HCT116 (cell line): Measurements from ENCODE around the gene UBA52. TPM values are rescaled to one million over a fixed set of nuclear protein-coding genes. Genes with fewer than 3 reads are reported as not detected.

Experiments
- ATAC-seq: fragments of 200-7000 bp; cut with Tn5 transposase; 2 replicates; pipeline ENCODE4 v1.9.1; 2020; ENCODE audit warnings: mild to moderate bottlenecking, moderate library complexity
- BruUV-seq: library from RNA; stranded (reverse); fragments of 400-500 nt; replicated peaks from 2 replicates; lab custom pipeline; 2021; lab: Mats Ljungman, UMichigan
- CTCF ChIA-PET: fragments of 300-600 bp; sonication (Branson Sonifier 250); formaldehyde crosslinking; loops from one replicate; lab custom pipeline; 2021; ENCODE audit warnings: antibody characterized with exemption; lab: Charles Lee
- POLR2A ChIA-PET: fragments of 300-600, 350-600 bp; sonication (Branson Sonifier 250); formaldehyde crosslinking; loops from one replicate; lab custom pipeline; 2021; ENCODE audit warnings: antibody characterized with exemption; lab: Charles Lee
- RAD21 ChIA-PET, 2 experiments: fragments of 300-600 bp; sonication (Branson Sonifier 250); formaldehyde crosslinking; loops; one replicate each; lab custom pipeline; 2023; ENCODE audit warnings: low total read pairs in 2 of 2; ENCODE audit not compliant: uncharacterized antibody in 2 of 2, unreplicated experiment in 2 of 2, low non-redundant PET in 1 of 2; lab: Charles Lee
- DNase-seq: peaks from one replicate; pipeline ENCODE4 v3.0.0-alpha.2; 2010; ENCODE audit warnings: low read depth, low spot score
- H2AFZ ChIP-seq: fragments of 200-600 bp; shearing (Covaris generic), sonication (generic); 2 replicates; pipeline ENCODE4 v1.6.1; 2017; ENCODE audit warnings: low read depth, mixed run types, mixed read lengths, antibody characterized with exemption, low read length; ENCODE audit not compliant: poor library complexity, severe bottlenecking
- H3K27ac ChIP-seq: 2 replicates; pipeline ENCODE4 v1.5.1; 2012; ENCODE audit warnings: low read depth, low read length
- H3K27me3 ChIP-seq: fragments of 200-600 bp; sonication (generic); 2 replicates; pipeline ENCODE4 v1.6.1; 2016; ENCODE audit warnings: mixed run types, low read length, mixed read lengths; ENCODE audit not compliant: insufficient read depth
- H3K36me3 ChIP-seq, 2 experiments: fragments of 200-500 bp in 1 of 2; fragments of 200-600 bp in 1 of 2; sonication (Bioruptor generic) in 1 of 2; sonication (generic) in 1 of 2; 2 replicates each; pipeline versions ENCODE4 v1.5.1 to v1.6.1; 2014 to 2016; ENCODE audit warnings: low read length in 2 of 2, inconsistent platforms in 1 of 2, mixed read lengths in 1 of 2, mixed run types in 1 of 2; ENCODE audit not compliant: insufficient read depth in 2 of 2, control insufficient read depth in 1 of 2
- H3K4me1 ChIP-seq, 2 experiments: fragments of 200-600 bp in 1 of 2; sonication (generic) in 1 of 2; 2 replicates each; pipeline versions ENCODE4 v1.5.1 to v1.6.1; 2012 to 2017; ENCODE audit warnings: low read length in 2 of 2, inconsistent platforms in 1 of 2, mild to moderate bottlenecking in 1 of 2, mixed read lengths in 1 of 2, mixed run types in 1 of 2, moderate library complexity in 1 of 2; ENCODE audit not compliant: insufficient read depth in 2 of 2, control insufficient read depth in 1 of 2
- H3K4me2 ChIP-seq: fragments of 200-600 bp; sonication (generic); 2 replicates; pipeline ENCODE4 v1.6.1; 2017; ENCODE audit warnings: mixed run types, low read length, mixed read lengths
- H3K4me3 ChIP-seq, 2 experiments: fragments of 200-600 bp in 1 of 2; sonication (generic) in 1 of 2; replicated peaks in 1 of 2; 2 replicates each; pipeline ENCODE4 v1.5.1; 2011 to 2016; ENCODE audit warnings: low read length in 2 of 2, control low read depth in 1 of 2, low read depth in 1 of 2, mild to moderate bottlenecking in 1 of 2, mixed read lengths in 1 of 2, mixed run types in 1 of 2
- H3K79me2 ChIP-seq: fragments of 200-600 bp; sonication (generic); 2 replicates; pipeline ENCODE4 v1.6.1; 2017; ENCODE audit warnings: mild to moderate bottlenecking, mixed run types, low read length, moderate library complexity, mixed read lengths; ENCODE audit not compliant: insufficient read depth
- H3K9ac ChIP-seq: fragments of 200-600 bp; sonication (generic); 2 replicates; pipeline ENCODE4 v1.6.1; 2016; ENCODE audit warnings: low read length, mixed read lengths
- H3K9me2 ChIP-seq: fragments of 200-600 bp; sonication (generic), shearing (Covaris generic); 2 replicates; pipeline ENCODE4 v1.6.1; 2017; ENCODE audit warnings: mixed run types, mild to moderate bottlenecking, moderate library complexity; ENCODE audit not compliant: insufficient read depth
- H3K9me3 ChIP-seq, 2 experiments: fragments of 200-500 bp in 1 of 2; fragments of 200-600 bp in 1 of 2; sonication (Bioruptor generic) in 1 of 2; sonication (generic) in 1 of 2; 2 replicates each; pipeline ENCODE4 v1.6.1; 2014 to 2017; ENCODE audit warnings: low read length in 2 of 2, mixed read lengths in 2 of 2, inconsistent platforms in 1 of 2, low read depth in 1 of 2, mild to moderate bottlenecking in 1 of 2, mixed run types in 1 of 2, moderate library complexity in 1 of 2; ENCODE audit not compliant: control insufficient read depth in 1 of 2, insufficient read depth in 1 of 2
- H4K20me1 ChIP-seq: fragments of 200-600 bp; sonication (generic), shearing (Covaris generic); 2 replicates; pipeline ENCODE4 v1.6.1; 2017; ENCODE audit warnings: mixed run types, mild to moderate bottlenecking, moderate library complexity; ENCODE audit not compliant: insufficient read depth
- CBX3 ChIP-seq: IDR thresholded peaks from 2 replicates; pipeline ENCODE4 v1.6.1; 2012; ENCODE audit warnings: low read depth
- EGR1 ChIP-seq: IDR thresholded peaks from 2 replicates; pipeline ENCODE4 v1.6.1; 2012; ENCODE audit warnings: low read depth
- ELF1 ChIP-seq: IDR thresholded peaks from 2 replicates; pipeline ENCODE4 v1.6.1; 2012; ENCODE audit warnings: low read depth, borderline replicate concordance
- EZH2phosphoT487 ChIP-seq: fragments of 200-600 bp; IDR thresholded peaks from 2 replicates; pipeline ENCODE4 v1.6.1; 2018; ENCODE audit warnings: antibody characterized with exemption, borderline replicate concordance
- JUND ChIP-seq: IDR thresholded peaks from 2 replicates; pipeline ENCODE4 v1.6.1; 2012
- POLR2AphosphoS5 ChIP-seq: IDR thresholded peaks from 2 replicates; pipeline ENCODE4 v1.6.1; 2011; ENCODE audit warnings: mild to moderate bottlenecking, low read depth, low read length, moderate library complexity
- RAD21 ChIP-seq: IDR thresholded peaks from 2 replicates; pipeline ENCODE4 v1.6.1; 2012; ENCODE audit warnings: low read depth, mild to moderate bottlenecking
- SIN3A ChIP-seq: IDR thresholded peaks from 2 replicates; pipeline ENCODE4 v1.6.1; 2012; ENCODE audit warnings: low read depth
- SP1 ChIP-seq: IDR thresholded peaks from 2 replicates; pipeline ENCODE4 v1.6.1; 2012; ENCODE audit warnings: low read depth
- TCF7L2 ChIP-seq: IDR thresholded peaks from 2 replicates; pipeline ENCODE4 v1.7.0; 2011; ENCODE audit warnings: borderline replicate concordance, inconsistent platforms; ENCODE audit not compliant: insufficient read depth, insufficient read length; ENCODE audit errors: extremely low read depth
- ZFX ChIP-seq: fragments of 450-650 bp; IDR thresholded peaks from 2 replicates; pipeline ENCODE4 v1.6.1; 2017
- intact Hi-C: fragments of 100-400 bp; cut with micrococcal nuclease; formaldehyde crosslinking; loops from 2 replicates; pipeline ENCODE4 v1.10.0; 2022
- total RNA-seq: library from RNA; stranded (reverse); gene quantifications from one replicate; pipeline ENCODE4 v1.2.1, GENCODE V29; 2021; ENCODE audit not compliant: unreplicated experiment
- TF ChIP-seq, protein P1 (sequence below): IDR thresholded peaks from 2 replicates; pipeline ENCODE4 v1.6.1; 2012
- TF ChIP-seq, protein P2 (sequence below): IDR thresholded peaks from 2 replicates; pipeline ENCODE4 v1.6.1; 2012
- TF ChIP-seq, protein P3 (sequence below), 3 experiments: fragments of 200-600 bp in 1 of 3; sonication (generic) in 1 of 3; IDR thresholded peaks in 2 of 3; conservative IDR thresholded peaks in 1 of 3; 2 replicates each; pipeline ENCODE4 v1.5.1; 2012 to 2017; ENCODE audit warnings: low read depth in 2 of 3, low read length in 2 of 3, antibody characterized with exemption in 1 of 3, borderline replicate concordance in 1 of 3, control low read depth in 1 of 3, mild to moderate bottlenecking in 1 of 3, mixed read lengths in 1 of 3, mixed run types in 1 of 3, moderate library complexity in 1 of 3; ENCODE audit not compliant: insufficient read depth in 1 of 3
- TF ChIP-seq, protein P4 (sequence below): IDR thresholded peaks from 2 replicates; pipeline ENCODE4 v1.6.1; 2011; ENCODE audit warnings: mild to moderate bottlenecking, low read length, moderate library complexity; ENCODE audit not compliant: insufficient replicate concordance; ENCODE audit errors: extremely low read depth

Gene UBA52
- total RNA-seq, 1 experiment from 2014 or later: 1,743 TPM

DNA sequence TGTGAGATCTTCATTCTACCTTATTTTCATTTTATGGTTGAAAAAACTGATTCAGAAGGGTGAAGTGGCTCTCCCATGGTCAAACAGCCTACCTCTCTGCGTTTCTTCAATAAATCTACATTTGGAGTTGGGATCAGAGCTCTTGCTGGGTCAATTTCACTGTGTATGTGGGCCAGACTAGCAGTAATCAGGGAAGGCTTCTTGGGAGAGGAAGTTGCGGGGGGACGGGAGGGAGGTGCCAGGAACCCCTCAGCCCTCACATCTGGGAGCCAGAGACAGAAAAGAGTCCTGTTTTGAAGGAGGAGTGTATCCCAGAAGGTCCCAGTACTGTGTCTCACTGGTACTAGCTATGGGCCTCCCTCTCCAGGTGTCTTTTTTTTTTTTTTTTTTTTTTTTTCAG lies 13.1 kb upstream of the UBA52 start:
- peaks cover 56% of the 10 kb centered on the region for H3K79me2 ChIP-seq
- DNase-seq: no peak
- peak overlapping the region; percentile 79 for H3K27ac ChIP-seq
- BruUV-seq: no TSS peak
- peak overlapping the region; percentile 94 for H3K9ac ChIP-seq
- no peak overlapping the region for H2AFZ ChIP-seq
- POLR2A ChIA-PET: interaction anchor here (1.4 to 2.4 kb wide), 2 partner anchors 12 to 142 kb away, joined by 5 to 15 read pairs; partner anchors contain the start of gene UBA52
- peaks cover 6 to 22% of the 10 kb centered on the region in 2 experiments; a peak in 2 of 4 replicates for H3K36me3 ChIP-seq
- RAD21 ChIA-PET: no interaction called here
- peak overlapping the region; percentile 91 for H3K4me2 ChIP-seq
- H3K9me2 ChIP-seq: no peaks in the 10 kb centered on the region
- no peaks in the 10 kb centered on the region for H3K27me3 ChIP-seq
- no peak for TF ChIP-seq SIN3A
- TF ChIP-seq CBX3: no peak
- no peak for TF ChIP-seq ZFX
- TF ChIP-seq EZH2phosphoT487: no peak
- TF ChIP-seq SP1: no peak
- TF ChIP-seq, protein P1, sequence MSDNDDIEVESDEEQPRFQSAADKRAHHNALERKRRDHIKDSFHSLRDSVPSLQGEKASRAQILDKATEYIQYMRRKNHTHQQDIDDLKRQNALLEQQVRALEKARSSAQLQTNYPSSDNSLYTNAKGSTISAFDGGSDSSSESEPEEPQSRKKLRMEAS: no peak
- no peak for TF ChIP-seq ELF1
- TF ChIP-seq, protein P2, sequence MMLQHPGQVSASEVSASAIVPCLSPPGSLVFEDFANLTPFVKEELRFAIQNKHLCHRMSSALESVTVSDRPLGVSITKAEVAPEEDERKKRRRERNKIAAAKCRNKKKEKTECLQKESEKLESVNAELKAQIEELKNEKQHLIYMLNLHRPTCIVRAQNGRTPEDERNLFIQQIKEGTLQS: no peak
- TF ChIP-seq JUND: no peak
- no peak for TF ChIP-seq EGR1
- TF ChIP-seq RAD21: no peak
- TF ChIP-seq POLR2AphosphoS5: no peak
- TF ChIP-seq TCF7L2: no peak
- TF ChIP-seq, protein P3, sequence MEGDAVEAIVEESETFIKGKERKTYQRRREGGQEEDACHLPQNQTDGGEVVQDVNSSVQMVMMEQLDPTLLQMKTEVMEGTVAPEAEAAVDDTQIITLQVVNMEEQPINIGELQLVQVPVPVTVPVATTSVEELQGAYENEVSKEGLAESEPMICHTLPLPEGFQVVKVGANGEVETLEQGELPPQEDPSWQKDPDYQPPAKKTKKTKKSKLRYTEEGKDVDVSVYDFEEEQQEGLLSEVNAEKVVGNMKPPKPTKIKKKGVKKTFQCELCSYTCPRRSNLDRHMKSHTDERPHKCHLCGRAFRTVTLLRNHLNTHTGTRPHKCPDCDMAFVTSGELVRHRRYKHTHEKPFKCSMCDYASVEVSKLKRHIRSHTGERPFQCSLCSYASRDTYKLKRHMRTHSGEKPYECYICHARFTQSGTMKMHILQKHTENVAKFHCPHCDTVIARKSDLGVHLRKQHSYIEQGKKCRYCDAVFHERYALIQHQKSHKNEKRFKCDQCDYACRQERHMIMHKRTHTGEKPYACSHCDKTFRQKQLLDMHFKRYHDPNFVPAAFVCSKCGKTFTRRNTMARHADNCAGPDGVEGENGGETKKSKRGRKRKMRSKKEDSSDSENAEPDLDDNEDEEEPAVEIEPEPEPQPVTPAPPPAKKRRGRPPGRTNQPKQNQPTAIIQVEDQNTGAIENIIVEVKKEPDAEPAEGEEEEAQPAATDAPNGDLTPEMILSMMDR (IDR thresholded peaks at IDR 0.05 in 2 of 3, conservative IDR thresholded peaks at IDR 0.05 in 1 of 3; ENCODE audit: borderline replicate concordance in 1 of 3, insufficient read depth in 1 of 3, low read depth in 2 of 3, low read length in 2 of 3): no peak
- TF ChIP-seq, protein P4, sequence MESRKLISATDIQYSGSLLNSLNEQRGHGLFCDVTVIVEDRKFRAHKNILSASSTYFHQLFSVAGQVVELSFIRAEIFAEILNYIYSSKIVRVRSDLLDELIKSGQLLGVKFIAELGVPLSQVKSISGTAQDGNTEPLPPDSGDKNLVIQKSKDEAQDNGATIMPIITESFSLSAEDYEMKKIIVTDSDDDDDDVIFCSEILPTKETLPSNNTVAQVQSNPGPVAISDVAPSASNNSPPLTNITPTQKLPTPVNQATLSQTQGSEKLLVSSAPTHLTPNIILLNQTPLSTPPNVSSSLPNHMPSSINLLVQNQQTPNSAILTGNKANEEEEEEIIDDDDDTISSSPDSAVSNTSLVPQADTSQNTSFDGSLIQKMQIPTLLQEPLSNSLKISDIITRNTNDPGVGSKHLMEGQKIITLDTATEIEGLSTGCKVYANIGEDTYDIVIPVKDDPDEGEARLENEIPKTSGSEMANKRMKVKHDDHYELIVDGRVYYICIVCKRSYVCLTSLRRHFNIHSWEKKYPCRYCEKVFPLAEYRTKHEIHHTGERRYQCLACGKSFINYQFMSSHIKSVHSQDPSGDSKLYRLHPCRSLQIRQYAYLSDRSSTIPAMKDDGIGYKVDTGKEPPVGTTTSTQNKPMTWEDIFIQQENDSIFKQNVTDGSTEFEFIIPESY: no peak
- TF ChIP-seq, all 23 proteins: peak for 0
- intact Hi-C loops: no loop called here
- ATAC-seq: no peak
- Histone ChIP-seq H4K20me1 (no peaks in the 10 kb centered on the region), H3K9me3 (no peaks in the 10 kb centered on the region), H3K4me1 (peaks cover 4 to 22% of the 10 kb centered on the region in 2 experiments; a peak in 3 of 4 replicates), H3K4me3 (peak overlapping the region; percentile 89 to 100)
- CTCF ChIA-PET: interaction anchor here (1.5 kb wide), 1 partner anchor 74 kb away, joined by 3 read pairs; no protein-coding TSS in a partner anchor
